Measurements from ENCODE around the gene SNAI1.

Gene SNAI1

DNA sequence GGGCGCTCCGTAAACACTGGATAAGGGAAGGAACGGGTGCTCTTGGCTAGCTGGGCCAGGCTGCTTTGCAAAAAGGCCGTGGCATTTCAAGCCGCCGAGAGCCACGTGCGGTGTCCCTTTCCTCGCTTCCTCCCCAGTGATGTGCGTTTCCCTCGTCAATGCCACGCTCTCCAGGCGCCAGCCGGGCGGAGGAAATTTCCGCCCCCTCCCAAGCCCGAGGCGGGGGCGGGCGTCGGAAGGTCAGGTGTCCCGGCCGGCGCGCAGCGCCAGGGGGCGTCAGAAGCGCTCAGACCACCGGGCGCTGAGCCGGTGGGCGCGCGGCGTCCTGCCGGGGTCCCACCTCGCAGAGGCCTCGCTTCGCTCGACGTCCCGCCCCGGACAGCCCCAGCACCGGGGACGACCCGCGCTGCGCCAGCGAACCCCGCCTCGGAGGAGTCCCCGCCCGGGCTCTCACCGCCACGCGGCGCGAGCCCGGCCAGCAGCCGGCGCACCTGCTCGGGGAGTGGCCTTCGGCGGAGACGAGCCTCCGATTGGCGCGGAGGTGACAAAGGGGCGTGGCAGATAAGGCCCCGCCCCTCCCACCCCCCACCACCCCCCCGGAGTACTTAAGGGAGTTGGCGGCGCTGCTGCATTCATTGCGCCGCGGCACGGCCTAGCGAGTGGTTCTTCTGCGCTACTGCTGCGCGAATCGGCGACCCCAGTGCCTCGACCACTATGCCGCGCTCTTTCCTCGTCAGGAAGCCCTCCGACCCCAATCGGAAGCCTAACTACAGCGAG is at the start of gene SNAI1:
Gene SNAI1 (plus strand): TSS at position 635 of the 777 bp plus-strand sequence. CDS start 80 bp downstream, at position 715.
- H3K9me3 Mint-ChIP-seq = no peaks in the 10 kb centered on the region
- intact Hi-C loops (cut with micrococcal nuclease) = loop anchor here (5.0 kb wide), 1 partner anchor 190 kb away; no protein-coding TSS in a partner anchor
- no peaks in the 10 kb centered on the region for H3K36me3 Mint-ChIP-seq (ENCODE audit: low read depth)
- H3K27me3 Mint-ChIP-seq = peaks cover 40% of the 10 kb centered on the region
- peak within 1 kb of the TSS; percentile 47 for H3K27ac Mint-ChIP-seq
- peaks cover 35% of the 10 kb centered on the region for H3K4me1 Mint-ChIP-seq (ENCODE audit: low read depth)
- peak within 1 kb of the TSS; percentile 58 for H3K4me3 Mint-ChIP-seq

DNA sequence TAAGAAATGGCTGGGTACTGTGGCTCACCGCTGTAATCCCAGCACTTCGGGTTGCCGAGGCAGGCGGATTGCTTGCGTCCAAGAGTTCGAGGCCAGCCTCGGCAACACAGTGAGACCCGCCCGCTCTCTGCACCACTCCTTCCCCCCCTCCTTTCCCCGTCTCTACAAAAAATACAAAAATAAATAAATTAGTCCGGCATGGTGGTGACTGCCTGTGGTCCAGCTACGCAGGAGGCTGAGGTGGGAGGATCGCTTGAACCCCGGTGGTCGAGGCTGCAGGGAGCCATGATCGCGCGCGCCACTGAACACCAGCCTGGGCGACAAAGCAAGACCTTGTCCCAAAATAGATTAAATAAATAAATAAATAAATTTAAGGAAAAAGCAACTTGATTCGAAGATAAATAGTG is 47.0 kb upstream of the SNAI1 start:
- Mint-ChIP-seq H3K4me1 (ENCODE audit: low read depth) (peaks cover 58% of the 10 kb centered on the region), H3K27me3 (no peaks in the 10 kb centered on the region), H3K4me3 (peak overlapping the region; percentile 45), H3K36me3 (ENCODE audit: low read depth) (peaks cover 47% of the 10 kb centered on the region), H3K9me3 (no peaks in the 10 kb centered on the region), H3K27ac (peak overlapping the region; percentile 97)
- intact Hi-C loops (cut with micrococcal nuclease) = loop anchor here (2.0 kb wide), 1 partner anchor 21 kb away; the partner anchor contains the start of gene SPATA2

DNA sequence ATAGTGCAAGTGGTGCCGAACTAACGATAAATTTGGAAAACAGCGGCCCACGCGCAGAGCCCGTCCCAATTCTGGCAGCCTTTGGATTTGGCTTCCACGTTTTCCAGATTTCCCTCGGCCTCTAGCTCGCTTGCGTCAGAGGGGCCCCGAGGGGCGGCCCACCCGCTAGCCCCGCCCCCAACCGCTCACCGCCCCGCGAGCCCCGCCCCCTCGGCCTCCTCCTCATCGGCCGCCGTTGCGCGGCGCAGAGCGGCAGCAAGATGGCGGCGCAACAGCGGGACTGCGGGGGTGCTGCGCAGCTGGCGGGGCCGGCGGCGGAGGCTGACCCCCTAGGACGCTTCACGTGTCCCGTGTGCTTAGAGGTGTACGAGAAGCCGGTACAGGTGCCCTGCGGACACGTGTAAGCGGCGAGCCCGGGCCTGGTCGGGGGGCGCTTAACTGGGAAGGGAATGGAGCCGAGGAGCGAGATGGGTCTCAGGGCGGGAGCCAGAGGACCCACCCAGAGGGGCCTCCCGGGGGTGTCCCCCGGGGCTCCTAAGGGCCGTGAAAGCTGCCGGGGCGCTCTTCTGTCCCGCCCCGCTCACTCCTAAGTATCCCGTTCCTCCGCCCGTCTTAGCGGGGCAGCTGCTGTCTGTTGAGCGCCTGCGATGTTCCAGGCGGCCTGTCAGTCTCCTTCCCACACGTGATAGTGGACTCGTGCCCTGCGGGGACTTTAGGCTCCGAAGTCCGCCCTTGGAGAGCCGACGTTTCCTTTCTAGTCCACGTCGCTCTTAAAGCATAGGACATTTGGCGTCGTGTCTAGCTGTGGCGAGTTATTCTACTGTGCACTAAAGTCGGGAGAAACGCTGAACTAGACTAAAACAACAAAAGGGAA is 46.4 kb upstream of the SNAI1 start, which contains the start of gene RNF114:
Gene RNF114 (plus strand): TSS at position 245 of the 874 bp plus-strand sequence. CDS start 16 bp downstream, at position 261.
- peaks cover 65% of the 10 kb centered on the region for H3K4me1 Mint-ChIP-seq (ENCODE audit: low read depth)
- H3K36me3 Mint-ChIP-seq (ENCODE audit: low read depth) = peaks cover 54% of the 10 kb centered on the region
- no peaks in the 10 kb centered on the region for H3K9me3 Mint-ChIP-seq
- intact Hi-C loops (cut with micrococcal nuclease) = loop anchor here (2.0 kb wide), 1 partner anchor 22 kb away; the partner anchor contains the start of gene SPATA2
- peak within 1 kb of the TSS; percentile 97 for H3K27ac Mint-ChIP-seq
- H3K27me3 Mint-ChIP-seq = no peaks in the 10 kb centered on the region
- H3K4me3 Mint-ChIP-seq = peak within 1 kb of the TSS; percentile 95

DNA sequence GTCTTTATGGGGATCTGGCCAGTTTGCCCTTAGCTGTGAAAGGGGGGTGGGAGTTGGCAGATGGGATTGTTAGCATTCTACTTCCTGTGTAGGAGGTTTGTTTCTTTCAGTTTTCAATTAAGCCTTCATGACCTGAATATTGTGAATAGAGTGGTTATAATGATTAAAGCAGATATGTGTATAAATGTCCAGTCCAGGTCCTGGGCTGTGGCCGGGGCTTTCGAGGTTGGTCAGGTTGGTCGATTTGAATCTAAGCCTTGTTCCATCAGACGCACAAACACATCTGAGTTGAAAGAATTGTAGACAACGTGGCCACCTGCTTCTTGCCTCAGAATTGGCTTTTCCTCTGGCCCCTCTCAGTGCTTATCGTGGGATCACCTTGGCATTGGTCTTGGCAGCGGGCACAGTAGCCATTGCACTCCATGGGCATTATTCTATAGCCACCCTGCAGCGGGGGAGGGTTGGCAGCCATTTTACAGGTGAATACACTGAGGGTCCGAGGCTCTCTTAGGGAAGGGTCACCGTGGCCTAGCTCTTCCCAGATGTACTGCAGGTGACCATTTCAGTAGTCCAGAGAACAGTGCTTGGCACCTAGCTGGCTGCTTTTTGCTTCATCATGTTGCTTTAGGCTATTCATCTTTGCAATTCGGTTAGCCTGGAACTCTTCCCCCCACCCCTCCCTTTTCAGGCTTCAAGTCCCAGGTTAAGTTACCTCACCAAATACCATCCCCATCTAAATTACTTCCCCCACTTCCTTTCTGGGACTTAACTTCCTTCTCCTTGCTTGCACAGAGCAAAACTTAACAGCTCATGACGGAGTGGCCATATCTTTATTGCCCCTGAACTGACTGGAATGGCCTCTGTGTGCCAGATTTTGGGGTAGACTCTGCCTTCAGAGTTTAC is 45.5 kb upstream of the SNAI1 start:
- H3K36me3 Mint-ChIP-seq (ENCODE audit: low read depth) = peaks cover 62% of the 10 kb centered on the region
- peak overlapping the region; percentile 97 for H3K27ac Mint-ChIP-seq
- no peaks in the 10 kb centered on the region for H3K9me3 Mint-ChIP-seq
- peaks cover 67% of the 10 kb centered on the region for H3K4me1 Mint-ChIP-seq (ENCODE audit: low read depth)
- no peaks in the 10 kb centered on the region for H3K27me3 Mint-ChIP-seq
- intact Hi-C loops (cut with micrococcal nuclease) = loop anchor here (2.0 kb wide), 1 partner anchor 22 kb away; the partner anchor contains the start of gene SPATA2
- H3K4me3 Mint-ChIP-seq = peak overlapping the region; percentile 95

DNA sequence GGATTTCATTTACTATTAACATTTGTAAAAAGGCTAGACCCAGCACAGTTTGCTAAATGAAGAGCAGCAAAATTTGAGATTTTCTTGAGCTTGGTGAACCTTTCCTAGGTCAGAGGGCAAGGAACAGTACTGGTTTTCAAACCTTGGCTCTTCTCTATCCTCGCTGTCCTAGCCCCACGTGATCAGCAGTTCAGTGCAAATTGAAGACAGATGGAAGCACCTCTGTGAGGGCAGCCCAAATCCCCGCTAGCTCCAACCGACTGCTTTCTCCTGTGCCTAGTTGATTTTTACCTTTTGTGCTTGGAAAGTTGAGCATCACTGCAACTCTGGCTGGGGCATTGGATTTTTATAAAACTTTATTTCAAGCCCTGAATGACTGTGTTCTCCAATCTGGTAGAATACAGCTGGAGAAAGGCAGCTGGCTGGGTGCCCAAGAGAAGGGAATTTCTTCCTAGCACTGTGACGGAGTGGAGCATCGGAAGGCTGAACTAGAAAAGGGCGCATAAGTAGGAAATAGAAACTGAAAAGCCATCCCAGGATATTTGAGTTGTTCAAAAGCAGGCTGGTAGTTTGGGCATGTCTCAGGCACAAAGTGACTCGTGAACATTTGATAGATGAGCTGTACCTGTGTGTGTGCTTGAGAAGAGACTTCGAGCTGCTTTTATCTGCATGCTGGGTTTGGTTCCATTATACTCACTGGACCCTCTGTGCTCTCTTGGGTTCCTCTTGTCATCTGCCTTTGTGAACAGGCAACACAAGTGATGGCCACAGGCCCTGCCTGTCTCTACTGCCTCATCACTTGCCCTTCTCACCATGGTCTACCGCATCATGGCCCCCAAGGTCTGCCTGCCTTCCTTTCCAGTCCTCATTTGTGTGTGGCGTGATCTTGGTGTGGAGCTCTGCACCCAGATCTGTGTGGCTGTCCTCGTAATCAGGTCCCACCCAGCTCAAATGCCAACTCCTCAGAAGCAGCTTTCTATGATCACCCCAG is 44.3 kb upstream of the SNAI1 start:
- Mint-ChIP-seq H3K27ac (peak overlapping the region; percentile 97), H3K36me3 (ENCODE audit: low read depth) (peaks cover 74% of the 10 kb centered on the region), H3K4me1 (ENCODE audit: low read depth) (peaks cover 67% of the 10 kb centered on the region), H3K27me3 (no peaks in the 10 kb centered on the region), H3K4me3 (peak overlapping the region; percentile 95), H3K9me3 (no peaks in the 10 kb centered on the region)
- intact Hi-C loops (cut with micrococcal nuclease) = no loop called here

DNA sequence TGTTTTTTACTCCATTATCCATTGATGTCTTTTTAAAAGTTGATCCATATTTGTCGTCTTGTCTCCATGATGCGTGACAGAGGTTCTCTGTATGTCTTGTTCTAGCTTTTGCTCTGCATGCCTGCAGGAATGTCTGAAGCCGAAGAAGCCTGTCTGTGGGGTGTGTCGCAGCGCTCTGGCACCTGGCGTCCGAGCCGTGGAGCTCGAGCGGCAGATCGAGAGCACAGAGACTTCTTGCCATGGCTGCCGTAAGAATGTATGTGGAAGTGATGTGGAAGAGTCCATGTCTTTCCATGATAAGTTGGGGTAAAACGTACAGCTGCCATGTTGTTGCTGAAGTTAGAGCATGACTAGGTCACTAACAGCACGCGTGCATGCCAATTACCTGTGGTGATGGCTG is 41.3 kb upstream of the SNAI1 start:
- intact Hi-C loops (cut with micrococcal nuclease) = no loop called here
- H3K36me3 Mint-ChIP-seq (ENCODE audit: low read depth) = peaks cover 99% of the 10 kb centered on the region

DNA sequence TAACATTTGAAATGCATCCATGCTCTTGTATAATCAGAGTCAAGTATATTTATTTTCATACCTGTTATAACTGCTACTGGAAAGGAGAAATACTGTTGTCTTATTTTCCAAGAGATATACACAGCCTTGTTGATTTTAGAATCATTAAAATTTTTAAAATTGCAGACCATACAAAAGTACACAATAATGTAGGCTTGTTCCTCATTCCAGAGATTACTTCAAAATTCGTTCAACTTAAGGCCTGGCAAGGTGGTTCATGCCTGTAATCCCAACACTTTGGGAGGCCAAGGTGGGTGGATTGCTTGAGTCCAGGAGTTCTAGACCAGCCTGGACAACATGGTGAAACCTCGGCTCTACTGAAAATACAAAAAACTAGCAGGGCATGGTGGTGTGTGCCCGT is 40.5 kb upstream of the SNAI1 start:
- H3K4me1 Mint-ChIP-seq (ENCODE audit: low read depth) = peaks cover 41% of the 10 kb centered on the region
- intact Hi-C loops (cut with micrococcal nuclease) = no loop called here
- no peak overlapping the region for H3K27ac Mint-ChIP-seq
- H3K36me3 Mint-ChIP-seq (ENCODE audit: low read depth) = peaks cover 99% of the 10 kb centered on the region
- H3K9me3 Mint-ChIP-seq = no peaks in the 10 kb centered on the region
- no peak overlapping the region for H3K4me3 Mint-ChIP-seq
- H3K27me3 Mint-ChIP-seq = no peaks in the 10 kb centered on the region

More for the DNA sequence above, 41.3 kb upstream of the SNAI1 start:
- H3K4me1 Mint-ChIP-seq (ENCODE audit: low read depth) = peaks cover 46% of the 10 kb centered on the region
- no peaks in the 10 kb centered on the region for H3K9me3 Mint-ChIP-seq
- H3K27me3 Mint-ChIP-seq = no peaks in the 10 kb centered on the region
- H3K27ac Mint-ChIP-seq = no peak overlapping the region
- no peak overlapping the region for H3K4me3 Mint-ChIP-seq

DNA sequence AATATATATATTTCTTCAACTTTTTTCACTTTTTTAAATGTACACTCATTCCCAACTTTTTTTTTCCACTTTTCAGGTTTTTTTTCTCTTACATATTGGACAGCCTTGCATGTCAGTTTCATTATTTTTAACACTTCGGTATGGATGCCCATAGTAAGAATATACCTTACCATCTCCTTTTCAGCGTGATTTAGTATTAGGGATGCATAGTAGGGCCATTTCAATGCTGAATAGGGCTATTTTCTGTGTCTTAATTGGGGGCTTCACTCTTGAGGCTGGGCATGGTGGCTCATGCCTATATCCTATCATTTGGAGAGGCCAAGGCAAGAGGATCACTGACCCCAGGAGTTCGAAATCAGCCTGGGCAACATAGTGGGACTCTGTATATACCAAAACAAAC is 39.8 kb upstream of the SNAI1 start:
- Mint-ChIP-seq H3K9me3 (no peaks in the 10 kb centered on the region), H3K4me1 (ENCODE audit: low read depth) (peaks cover 41% of the 10 kb centered on the region), H3K27ac (no peak overlapping the region), H3K36me3 (ENCODE audit: low read depth) (peaks cover 99% of the 10 kb centered on the region), H3K27me3 (no peaks in the 10 kb centered on the region), H3K4me3 (no peak overlapping the region)
- intact Hi-C loops (cut with micrococcal nuclease) = no loop called here

DNA sequence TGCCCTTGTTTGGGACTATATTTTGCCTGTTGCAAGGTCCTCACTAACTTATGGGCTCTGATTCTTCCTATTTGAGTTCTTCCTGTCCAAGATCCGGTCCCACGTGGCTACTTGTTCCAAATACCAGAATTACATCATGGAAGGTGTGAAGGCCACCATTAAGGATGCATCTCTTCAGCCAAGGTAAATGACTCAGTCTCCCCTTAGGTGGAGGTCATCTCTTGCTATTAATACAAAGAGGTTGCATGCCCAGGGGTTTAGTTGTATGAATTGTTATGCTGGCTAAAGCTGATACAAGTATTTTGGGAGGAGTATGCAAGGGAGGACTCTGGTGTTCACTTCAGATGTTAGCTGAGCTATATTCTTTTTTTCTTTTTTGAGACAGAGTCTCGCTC is 37.5 kb upstream of the SNAI1 start:
- Mint-ChIP-seq H3K4me1 (ENCODE audit: low read depth) (peaks cover 36% of the 10 kb centered on the region), H3K27ac (no peak overlapping the region)
- intact Hi-C loops (cut with micrococcal nuclease) = no loop called here

DNA sequence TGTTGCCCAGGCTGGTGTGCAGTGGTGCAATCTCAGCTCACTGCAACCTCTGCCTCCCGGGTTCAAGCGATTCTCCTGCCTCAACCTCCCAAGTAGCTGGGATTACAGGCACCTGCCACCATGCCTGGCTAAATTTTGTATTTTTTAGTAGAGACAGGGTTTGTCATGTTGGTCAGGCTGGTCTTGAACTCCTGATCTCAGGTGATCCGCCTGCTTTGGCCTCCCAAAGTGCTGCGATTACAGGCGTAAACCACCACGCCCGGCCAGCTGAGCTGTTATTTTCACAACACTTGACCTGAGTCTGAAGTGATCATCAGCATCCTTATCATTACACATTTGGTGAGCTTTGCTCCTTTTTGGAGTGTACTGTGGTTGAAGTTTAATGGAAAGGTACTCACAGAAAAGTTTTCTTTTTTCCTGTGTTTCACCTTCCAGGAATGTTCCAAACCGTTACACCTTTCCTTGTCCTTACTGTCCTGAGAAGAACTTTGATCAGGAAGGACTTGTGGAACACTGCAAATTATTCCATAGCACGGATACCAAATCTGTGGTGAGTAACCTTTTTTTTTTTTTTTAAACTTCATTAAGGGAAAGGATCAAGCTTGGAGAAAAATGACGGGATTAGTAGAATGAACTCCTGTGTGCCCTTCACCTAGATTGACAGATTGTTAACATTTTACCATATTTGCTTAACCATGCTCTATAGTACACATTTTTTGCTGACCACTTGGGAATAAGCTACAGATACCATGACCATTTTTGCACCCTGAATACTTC is 36.9 kb upstream of the SNAI1 start:
- peaks cover 31% of the 10 kb centered on the region for H3K4me1 Mint-ChIP-seq (ENCODE audit: low read depth)
- no peaks in the 10 kb centered on the region for H3K27me3 Mint-ChIP-seq
- peaks cover 99% of the 10 kb centered on the region for H3K36me3 Mint-ChIP-seq (ENCODE audit: low read depth)
- H3K4me3 Mint-ChIP-seq = no peak overlapping the region
- no peak overlapping the region for H3K27ac Mint-ChIP-seq
- H3K9me3 Mint-ChIP-seq = no peaks in the 10 kb centered on the region
- intact Hi-C loops (cut with micrococcal nuclease) = no loop called here

More for the DNA sequence above, 37.5 kb upstream of the SNAI1 start:
- no peaks in the 10 kb centered on the region for H3K9me3 Mint-ChIP-seq
- peaks cover 99% of the 10 kb centered on the region for H3K36me3 Mint-ChIP-seq (ENCODE audit: low read depth)
- H3K4me3 Mint-ChIP-seq = no peak overlapping the region
- no peaks in the 10 kb centered on the region for H3K27me3 Mint-ChIP-seq

DNA sequence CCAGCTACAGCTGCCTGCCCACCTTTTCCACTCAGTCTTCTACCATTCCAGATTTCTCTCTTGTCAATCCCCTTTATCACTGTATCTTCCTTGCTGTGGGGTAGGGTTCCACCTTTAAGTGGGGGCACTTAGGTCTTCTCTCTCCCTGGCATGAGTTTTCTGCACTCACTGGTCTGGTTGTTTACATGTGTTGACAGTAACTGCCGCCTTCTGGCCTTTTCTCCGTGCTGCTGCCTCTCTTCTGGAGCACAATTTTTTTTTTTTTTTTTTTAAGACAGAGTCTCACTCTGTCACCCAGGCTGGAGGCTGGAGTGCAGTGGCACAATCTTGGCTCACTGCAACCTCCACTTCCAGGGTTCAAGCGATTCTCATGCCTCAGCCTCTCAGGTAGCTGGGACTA is 34.6 kb upstream of the SNAI1 start:
- Mint-ChIP-seq H3K27me3 (no peaks in the 10 kb centered on the region), H3K4me3 (no peak overlapping the region), H3K36me3 (ENCODE audit: low read depth) (peaks cover 99% of the 10 kb centered on the region), H3K27ac (no peak overlapping the region), H3K4me1 (ENCODE audit: low read depth) (peaks cover 31% of the 10 kb centered on the region), H3K9me3 (no peaks in the 10 kb centered on the region)
- intact Hi-C loops (cut with micrococcal nuclease) = no loop called here
